HT1080 (cell line): ENCODE data around the gene FBXL7. TPM values are rescaled to one million over a fixed set of nuclear protein-coding genes. Genes with fewer than 3 reads are reported as not detected.
A peak's percentile ranks its signal among the peaks of the same experiment; 100 is the strongest.
"Not testable (repeated sequence)": the region's sequence is repeated elsewhere in the genome, so short reads cannot be mapped to it uniquely, and the experiment has no call there.

Source experiments
- DNase-seq: peaks from one replicate; pipeline ENCODE4 v3.0.0-alpha.2; 2015; ENCODE audit warnings: low read depth
- total RNA-seq: library from RNA; depleted of rRNA; stranded (reverse); fragments of >200 nt; shearing (Covaris generic); gene quantifications from 2 replicates; pipeline ENCODE4 v1.2.3, GENCODE V29; 2014

The FBXL7 gene
- total RNA-seq, 1 experiment from 2014 or later, result 2.5 TPM

DNA sequence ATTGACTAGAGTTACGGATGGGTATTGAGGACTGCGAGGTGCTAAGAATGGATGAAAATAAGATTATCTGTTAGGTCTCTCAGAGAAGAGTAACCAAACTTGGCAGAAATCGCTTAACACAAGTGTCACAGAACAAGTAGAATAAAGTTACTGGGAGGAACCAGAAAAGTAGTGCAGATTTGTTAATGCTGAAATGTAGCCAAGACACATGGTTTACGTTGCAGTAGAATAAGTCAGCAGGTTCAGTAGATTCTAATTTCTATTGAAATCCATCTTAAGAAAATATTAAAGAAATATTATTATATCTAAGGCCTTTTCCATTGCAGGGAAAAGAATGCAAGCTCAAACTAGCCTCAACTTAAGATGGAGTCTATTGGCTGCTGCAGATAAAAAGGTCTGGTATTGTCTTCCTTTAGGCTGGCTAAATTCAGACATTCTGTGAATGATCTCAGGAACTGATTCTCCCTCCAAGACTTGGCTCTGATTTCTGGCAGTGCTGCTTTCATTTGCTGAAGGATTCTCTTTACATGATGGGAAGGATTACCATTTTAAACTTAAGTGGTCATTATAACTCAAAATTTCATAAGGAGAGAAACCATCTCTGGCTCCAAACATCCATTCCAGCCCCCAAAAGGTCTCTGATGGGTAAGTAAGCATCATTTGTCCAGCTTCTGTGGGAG, 364.7 kb downstream of the FBXL7 start:
- no peak for DNase-seq

GRCh38 chr5:15872259-15872658, 372.3 kb downstream of the FBXL7 start:
- DNase-seq, result not testable (repeated sequence)

- no peak for DNase-seq
These were observed 377.9 kb downstream of the FBXL7 start for GRCh38 chr5:15877914-15878313.

GRCh38 chr5:15880201-15880600, 380.2 kb downstream of the FBXL7 start:
- no peak for DNase-seq

DNA sequence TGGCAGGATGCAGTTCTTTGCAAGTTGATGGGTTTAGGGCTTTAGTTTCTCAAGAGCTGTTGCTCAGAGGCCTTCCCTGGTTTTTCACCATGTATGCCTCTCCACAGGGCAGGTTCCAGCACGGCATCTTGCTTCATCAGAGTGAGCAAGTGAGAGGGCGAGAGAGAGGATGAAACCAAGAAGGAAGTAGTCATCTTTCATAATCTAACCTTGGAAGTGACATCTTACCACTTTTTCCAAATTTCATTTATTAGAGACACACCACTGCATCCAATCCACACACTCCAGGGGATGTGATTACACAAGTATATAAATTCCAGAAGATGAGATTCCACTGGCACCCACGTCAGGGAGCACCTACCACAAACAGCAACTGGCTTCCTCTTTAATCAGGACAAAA, 385.2 kb downstream of the FBXL7 start:
- peak; percentile 9 for DNase-seq

GRCh38 chr5:15886156-15886555, 386.2 kb downstream of the FBXL7 start:
- DNase-seq, result no peak

DNA sequence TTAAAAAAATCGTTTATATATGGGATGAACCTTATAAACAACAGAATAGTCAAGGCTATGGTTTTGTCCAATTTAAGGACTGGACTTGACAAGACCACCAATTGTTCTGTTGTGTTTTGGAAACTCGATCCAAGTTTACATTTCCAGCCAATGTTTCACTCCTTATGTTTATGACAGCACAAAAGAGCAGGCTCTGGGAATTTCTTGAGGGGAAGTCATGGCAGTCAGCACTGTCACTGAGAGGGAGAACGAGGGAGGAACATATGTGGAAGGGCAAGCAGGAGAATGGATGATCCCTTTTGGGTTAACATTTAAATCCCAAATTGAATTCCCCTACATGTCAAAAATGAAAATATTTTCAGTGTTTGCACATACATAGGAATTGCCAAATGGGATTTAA, 387.1 kb downstream of the FBXL7 start:
- no peak for DNase-seq

- DNase-seq, result no peak
These were observed 389.0 kb downstream of the FBXL7 start for GRCh38 chr5:15889001-15889400.

DNA sequence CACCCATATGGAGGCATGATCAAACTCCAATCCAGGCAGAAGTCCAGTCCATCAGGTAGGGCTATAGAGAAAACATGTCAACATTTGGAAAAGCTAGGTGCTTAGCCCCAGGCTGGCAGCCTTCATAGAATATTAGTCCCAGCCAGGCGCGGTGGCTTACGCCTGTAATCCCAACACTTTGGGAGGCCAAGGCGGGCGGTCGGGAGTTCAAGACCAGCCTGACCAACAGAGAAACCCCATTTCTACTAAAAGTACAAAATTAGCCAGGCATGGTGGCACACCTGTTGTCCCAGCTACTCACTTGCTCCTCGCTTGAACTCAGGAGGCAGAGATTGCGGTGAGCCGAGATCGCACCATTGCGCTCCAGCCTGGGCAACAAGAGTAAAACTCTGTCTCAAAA, 393.9 kb downstream of the FBXL7 start:
- no peak for DNase-seq

DNA sequence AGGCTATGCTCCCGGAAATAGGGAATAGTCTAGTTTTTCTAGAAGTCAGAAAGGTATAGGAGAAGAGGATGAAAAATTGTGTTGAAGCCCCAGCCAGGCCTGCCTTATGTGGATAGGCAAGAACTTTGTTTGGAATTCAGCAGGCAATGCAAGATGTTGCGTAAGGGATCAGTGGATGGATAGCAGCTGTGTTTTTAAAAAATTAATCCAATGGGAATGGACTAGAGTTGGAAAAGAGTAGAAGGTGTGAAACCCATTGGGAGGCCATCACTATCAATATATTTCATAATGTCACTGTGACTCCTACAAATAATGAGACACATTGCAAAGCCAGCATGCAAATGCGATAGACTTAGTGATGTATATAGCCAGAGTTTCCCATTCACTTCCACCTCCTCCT, 397.7 kb downstream of the FBXL7 start:
- DNase-seq, result no peak

DNA sequence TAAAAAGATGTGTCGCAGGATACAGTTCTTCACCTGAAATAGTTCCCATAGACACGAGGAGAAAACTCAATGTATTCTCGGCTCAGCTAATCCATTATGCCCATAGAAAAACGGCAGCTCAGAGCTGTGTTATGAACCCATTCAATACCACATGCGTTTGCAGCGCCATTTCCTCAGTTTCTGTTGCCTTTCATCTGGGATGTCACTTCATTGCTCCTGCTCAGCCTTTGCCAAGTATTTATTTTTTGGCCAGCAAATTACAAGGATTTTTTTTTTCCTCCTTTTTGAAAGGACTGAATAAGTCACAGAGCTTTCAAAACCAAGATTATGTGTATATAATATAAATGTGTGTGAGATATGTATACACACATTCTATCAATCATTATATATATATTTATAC, 398.7 kb downstream of the FBXL7 start:
- no peak for DNase-seq

GRCh38 chr5:15899481-15899880, 399.5 kb downstream of the FBXL7 start:
- DNase-seq, result no peak

- DNase-seq, result no peak
These were observed 401.2 kb downstream of the FBXL7 start for GRCh38 chr5:15901151-15901550.

DNA sequence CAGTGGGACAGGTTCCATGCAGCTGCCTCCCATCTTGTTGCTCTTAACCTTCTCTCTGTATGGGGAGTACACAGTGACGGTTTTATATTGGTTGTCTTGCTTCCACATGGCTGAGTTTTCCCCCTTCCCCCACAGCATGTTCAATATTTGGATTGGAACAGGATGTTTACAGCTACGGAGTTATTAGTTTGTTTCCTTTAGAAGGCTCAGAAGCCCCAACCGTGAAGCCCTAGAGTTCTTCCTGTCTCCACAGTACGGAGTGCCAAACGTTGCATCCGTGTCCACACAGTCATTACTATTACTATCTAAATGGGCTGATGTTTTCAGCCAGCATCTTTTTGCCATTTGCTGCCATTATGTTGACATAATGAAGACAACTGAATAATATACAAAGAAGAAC, 402.1 kb downstream of the FBXL7 start:
- DNase-seq, result no peak

DNA sequence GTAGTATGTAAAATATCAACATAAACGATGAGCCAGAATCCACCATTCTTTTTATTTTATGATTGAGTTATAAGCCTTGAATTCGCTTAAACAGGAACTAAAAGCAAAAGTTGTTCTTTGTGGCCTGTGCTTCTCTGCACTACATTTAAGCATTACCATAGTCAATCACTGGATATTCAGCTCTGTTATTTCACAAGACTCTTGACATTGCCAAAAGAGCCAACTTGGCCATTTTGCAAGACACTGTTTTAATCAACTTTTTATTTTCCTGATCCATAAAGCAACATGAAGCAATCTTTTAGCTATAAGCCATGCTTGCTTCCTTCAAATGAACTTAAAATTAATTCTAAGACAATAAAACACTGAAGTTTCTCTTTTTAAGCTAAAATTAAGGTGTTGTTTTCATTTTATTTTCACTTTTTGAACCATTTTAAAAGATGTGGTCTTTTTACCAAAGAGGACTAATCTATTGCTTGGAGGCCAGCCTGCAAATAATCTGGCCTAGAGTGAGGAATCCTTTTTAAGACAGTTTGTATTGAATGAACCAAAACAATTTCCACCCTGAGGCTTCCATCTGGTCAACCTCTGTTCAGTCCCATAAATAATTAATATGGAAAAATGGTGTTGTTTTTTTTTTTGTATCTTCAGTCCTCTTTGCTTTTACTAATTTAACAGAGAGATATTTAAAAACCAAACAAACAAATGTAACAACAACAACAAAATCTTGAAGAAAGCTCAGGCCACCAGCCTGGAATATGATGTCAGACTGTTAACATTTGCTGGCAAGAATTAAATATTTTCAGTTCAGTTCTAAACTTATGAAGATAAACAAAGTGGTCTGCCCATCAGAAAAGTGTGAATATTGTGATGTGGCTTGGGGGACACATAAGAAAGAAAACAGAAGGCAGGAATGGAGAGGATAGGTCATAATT, 405.2 kb downstream of the FBXL7 start:
- no peak for DNase-seq

DNA sequence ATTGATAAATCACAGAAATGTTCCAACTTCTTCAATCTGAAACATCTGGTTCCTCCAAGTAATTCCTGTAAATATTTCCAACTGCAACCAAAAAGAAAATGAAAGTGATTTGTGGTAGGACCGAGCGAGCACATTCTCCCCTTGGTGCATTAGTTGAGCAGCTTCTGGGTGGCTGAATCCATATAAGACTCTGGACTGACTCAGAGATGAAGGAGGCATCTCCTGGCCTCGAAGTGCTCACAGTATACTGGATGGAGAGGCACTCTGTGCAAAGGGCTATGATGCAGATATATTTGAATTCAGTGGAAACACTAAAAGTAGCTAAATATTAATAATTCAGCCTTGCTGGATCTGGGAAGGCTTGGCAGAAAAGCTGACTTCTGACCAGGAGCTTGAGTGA, 414.7 kb downstream of the FBXL7 start:
- peak; percentile 32 for DNase-seq

GRCh38 chr5:15926586-15926985, 426.6 kb downstream of the FBXL7 start:
- no peak for DNase-seq

DNA sequence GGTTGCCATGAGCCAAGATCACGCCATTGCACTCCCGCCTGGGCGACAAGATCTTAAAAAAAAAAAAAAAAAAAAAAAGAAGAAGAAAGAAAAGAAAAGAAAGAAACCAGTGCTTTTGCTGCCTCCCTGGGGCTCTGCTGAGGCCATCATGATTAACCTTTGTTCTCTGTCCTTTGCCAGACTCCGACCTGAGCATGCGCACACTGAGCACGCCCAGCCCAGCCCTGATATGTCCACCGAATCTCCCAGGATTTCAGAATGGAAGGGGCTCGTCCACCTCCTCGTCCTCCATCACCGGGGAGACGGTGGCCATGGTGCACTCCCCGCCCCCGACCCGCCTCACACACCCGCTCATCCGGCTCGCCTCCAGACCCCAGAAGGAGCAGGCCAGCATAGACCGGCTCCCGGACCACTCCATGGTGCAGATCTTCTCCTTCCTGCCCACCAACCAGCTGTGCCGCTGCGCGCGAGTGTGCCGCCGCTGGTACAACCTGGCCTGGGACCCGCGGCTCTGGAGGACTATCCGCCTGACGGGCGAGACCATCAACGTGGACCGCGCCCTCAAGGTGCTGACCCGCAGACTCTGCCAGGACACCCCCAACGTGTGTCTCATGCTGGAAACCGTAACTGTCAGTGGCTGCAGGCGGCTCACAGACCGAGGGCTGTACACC, 427.9 kb downstream of the FBXL7 start:
- DNase-seq, result no peak

DNA sequence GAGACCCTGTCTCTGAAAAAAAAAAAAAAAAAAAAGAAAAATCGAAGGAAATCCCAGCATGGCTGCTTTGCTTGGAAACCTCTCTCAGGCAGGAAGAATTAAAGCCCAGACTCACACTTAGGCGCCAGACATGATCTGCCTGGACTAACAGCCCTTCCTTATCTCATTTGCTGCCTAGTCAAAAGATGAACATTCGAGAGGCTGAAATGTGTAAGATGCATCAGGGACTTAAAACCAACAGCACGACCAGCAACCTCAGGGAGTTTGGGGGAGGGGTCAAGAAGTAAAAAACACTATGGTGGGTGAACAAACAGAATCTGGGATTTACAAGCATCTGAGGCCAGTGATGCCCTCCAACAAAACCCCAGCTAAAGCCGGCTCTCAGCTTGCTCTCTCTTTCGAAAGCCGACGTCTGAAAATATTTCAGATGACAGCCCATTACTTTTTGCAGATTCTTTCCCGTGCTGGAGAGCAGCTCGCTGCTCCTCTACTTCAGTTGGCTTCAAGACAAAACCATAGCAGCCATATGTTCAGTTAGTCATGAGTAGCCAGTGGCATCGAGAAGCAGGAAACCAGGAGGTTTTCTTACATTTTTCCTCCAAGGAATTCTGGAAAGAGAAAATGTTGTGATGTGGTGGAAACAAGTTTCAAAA, 429.8 kb downstream of the FBXL7 start:
- peak; percentile 62 for DNase-seq

DNA sequence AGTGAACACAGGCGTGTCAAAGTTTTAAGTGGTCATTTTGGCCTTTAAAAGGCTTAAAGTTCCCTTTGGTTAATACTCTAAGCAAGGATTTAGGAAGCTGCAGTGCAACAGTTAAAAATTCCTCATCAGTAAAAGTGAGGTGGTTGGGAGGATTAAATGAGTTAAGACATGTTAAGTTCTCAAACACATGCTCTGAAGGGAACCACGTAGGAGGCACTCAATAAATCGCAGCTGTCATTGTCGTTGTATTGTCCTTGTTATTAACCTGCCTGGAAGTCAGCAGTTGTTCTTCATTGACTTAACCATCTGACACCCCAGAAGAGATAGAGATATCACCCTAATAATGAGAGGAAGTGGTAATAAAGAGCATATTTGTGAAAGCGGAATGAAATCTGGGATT, 432.1 kb downstream of the FBXL7 start:
- DNase-seq, result no peak
